Trophoblast cell (in vitro differentiated cells and primary cell): ENCODE data around the gene GAPDH.

ENCODE experiments used
- DNase-seq, 2 donors: peaks; one replicate each; pipeline ENCODE4 v3.0.0-alpha.2; 2016
- H2AFZ ChIP-seq: 2 replicates; pipeline ENCODE4 v1.6.1; 2013; ENCODE audit warnings: low read length, moderate library complexity, mild to moderate bottlenecking; ENCODE audit not compliant: insufficient read depth, poor library complexity
- H2AK5ac ChIP-seq: 2 replicates; pipeline ENCODE4 v1.6.1; 2013; ENCODE audit warnings: mild to moderate bottlenecking, low read length
- H2BK120ac ChIP-seq: 2 replicates; pipeline ENCODE4 v1.6.1; 2013; ENCODE audit warnings: low read length, mild to moderate bottlenecking, moderate library complexity; ENCODE audit not compliant: insufficient read depth, poor library complexity
- H2BK12ac ChIP-seq: 2 replicates; pipeline ENCODE4 v1.6.1; 2013; ENCODE audit warnings: mild to moderate bottlenecking, low read length, moderate library complexity
- H2BK5ac ChIP-seq: 2 replicates; pipeline ENCODE4 v1.6.1; 2013; ENCODE audit warnings: low read length, low read depth, moderate library complexity, mild to moderate bottlenecking; ENCODE audit not compliant: poor library complexity
- H3K14ac ChIP-seq: 2 replicates; pipeline ENCODE4 v1.6.1; 2013; ENCODE audit warnings: mild to moderate bottlenecking, low read length
- H3K18ac ChIP-seq: 2 replicates; pipeline ENCODE4 v1.6.1; 2013; ENCODE audit warnings: mild to moderate bottlenecking, low read length
- H3K23ac ChIP-seq: 2 replicates; pipeline ENCODE4 v1.6.1; 2013; ENCODE audit warnings: low read length
- H3K27ac ChIP-seq: 2 replicates; pipeline ENCODE4 v1.5.1; 2013; ENCODE audit warnings: low read depth, mild to moderate bottlenecking, inconsistent platforms, low read length, moderate library complexity
- H3K27me3 ChIP-seq: 2 replicates; pipeline ENCODE4 v1.6.1; 2013; ENCODE audit warnings: inconsistent platforms, mild to moderate bottlenecking, low read length, moderate library complexity; ENCODE audit not compliant: insufficient read depth
- H3K36me3 ChIP-seq, 2 experiments: 1 replicate in 1 of 2; 2 replicates in 1 of 2; pipeline ENCODE4 v1.6.1; 2013; ENCODE audit warnings: low read length in 2 of 2, mild to moderate bottlenecking in 2 of 2, moderate library complexity in 1 of 2; ENCODE audit not compliant: insufficient read depth in 2 of 2, control insufficient read depth in 1 of 2
- H3K4ac ChIP-seq: 2 replicates; pipeline ENCODE4 v1.6.1; 2013; ENCODE audit warnings: low read depth, mild to moderate bottlenecking, low read length, moderate library complexity
- H3K4me1 ChIP-seq, 2 experiments: 1 replicate in 1 of 2; 2 replicates in 1 of 2; pipeline ENCODE4 v1.6.1; 2013; ENCODE audit warnings: low read length in 2 of 2, mild to moderate bottlenecking in 2 of 2, moderate library complexity in 1 of 2; ENCODE audit not compliant: insufficient read depth in 2 of 2, control insufficient read depth in 1 of 2
- H3K4me2 ChIP-seq: 2 replicates; pipeline ENCODE4 v1.6.1; 2013; ENCODE audit warnings: inconsistent platforms, mild to moderate bottlenecking, low read length, moderate library complexity
- H3K4me3 ChIP-seq: 2 replicates; pipeline ENCODE4 v1.5.1; 2013; ENCODE audit warnings: mild to moderate bottlenecking, low read depth, low read length, inconsistent platforms
- H3K79me1 ChIP-seq: one replicate; pipeline ENCODE4 v1.6.1; 2013; ENCODE audit warnings: low read length
- H3K79me2 ChIP-seq: 2 replicates; pipeline ENCODE4 v1.6.1; 2013; ENCODE audit warnings: low read length, mild to moderate bottlenecking; ENCODE audit not compliant: control insufficient read depth, insufficient read depth, poor library complexity
- H3K9ac ChIP-seq: 2 replicates; pipeline ENCODE4 v1.6.1; 2013; ENCODE audit warnings: mild to moderate bottlenecking, low read length
- H3K9me3 ChIP-seq: 2 replicates; pipeline ENCODE4 v1.6.1; 2013; ENCODE audit warnings: low read depth, mild to moderate bottlenecking, control low read depth, inconsistent platforms, low read length; ENCODE audit not compliant: insufficient read depth
- H4K12ac ChIP-seq: 2 replicates; pipeline ENCODE4 v1.6.1; 2013; ENCODE audit warnings: low read depth, mild to moderate bottlenecking, low read length, moderate library complexity
- H4K8ac ChIP-seq: 2 replicates; pipeline ENCODE4 v1.6.1; 2013; ENCODE audit warnings: low read depth, mild to moderate bottlenecking, low read length, moderate library complexity
- H4K91ac ChIP-seq: one replicate; pipeline ENCODE4 v1.6.1; 2013; ENCODE audit warnings: low read depth, mild to moderate bottlenecking, low read length, moderate library complexity
- WGBS: extraction: QIAGEN DNeasy Blood & Tissue Kit; methylation state at CpG from one replicate; pipeline ENCODE4 v1.1.7; 2013; ENCODE audit warnings: missing lambda C conversion rate; ENCODE audit not compliant: insufficient read length, insufficient coverage; ENCODE audit errors: extremely low coverage; 5-methylcytosine and 5-hydroxymethylcytosine counted together

The GAPDH gene

GRCh38 chr12:6538420-6539313 lies 4.3 kb downstream of the GAPDH start:
- H3K4me2 ChIP-seq, result no peak overlapping the region
- no peak overlapping the region for H4K8ac ChIP-seq
- H2BK12ac ChIP-seq, result no peak overlapping the region
- no peak overlapping the region for H4K12ac ChIP-seq
- no peak overlapping the region for H3K9ac ChIP-seq
- no peak overlapping the region for H2BK5ac ChIP-seq
- no peak overlapping the region for H3K18ac ChIP-seq
- no peak overlapping the region for H3K4me3 ChIP-seq
- no peak overlapping the region for H2AFZ ChIP-seq
- H3K14ac ChIP-seq, result no peak overlapping the region
- peaks cover 1% of the 10 kb centered on the region for H3K9me3 ChIP-seq
- H3K36me3 ChIP-seq, result peaks cover 37 to 44% of the 10 kb centered on the region in 2 experiments
- H4K91ac ChIP-seq, result no peak overlapping the region
- WGBS, result no CpG with 5 or more reads among the region's 24 CpGs
- no peak overlapping the region for H3K27ac ChIP-seq
- H3K27me3 ChIP-seq, result no peaks in the 10 kb centered on the region
- H2BK120ac ChIP-seq, result no peak overlapping the region
- H3K23ac ChIP-seq, result no peak overlapping the region
- peaks cover 19% of the 10 kb centered on the region for H3K79me2 ChIP-seq
- DNase-seq, result peak; percentile 49 to 63
- H3K79me1 ChIP-seq, result peaks cover 17% of the 10 kb centered on the region
- peaks cover 14 to 20% of the 10 kb centered on the region in 2 experiments for H3K4me1 ChIP-seq
- H2AK5ac ChIP-seq, result no peak overlapping the region
- no peak overlapping the region for H3K4ac ChIP-seq

GRCh38 chr12:6539314-6539682 lies 5.0 kb downstream of the GAPDH start:
- no peak for DNase-seq
- Histone ChIP-seq H3K4me2 (no peak overlapping the region), H3K14ac (no peak overlapping the region), H3K79me1 (peaks cover 12% of the 10 kb centered on the region), H3K9ac (no peak overlapping the region), H3K18ac (no peak overlapping the region), H2BK120ac (no peak overlapping the region), H4K12ac (no peak overlapping the region), H4K91ac (no peak overlapping the region), H2AK5ac (no peak overlapping the region), H3K23ac (no peak overlapping the region), H2BK12ac (no peak overlapping the region), H4K8ac (no peak overlapping the region), H3K27ac (no peak overlapping the region), H2BK5ac (no peak overlapping the region), H3K4me1 (peaks cover 14 to 20% of the 10 kb centered on the region in 2 experiments), H3K36me3 (peaks cover 37 to 44% of the 10 kb centered on the region in 2 experiments), H3K79me2 (peaks cover 15% of the 10 kb centered on the region), H3K9me3 (peaks cover 1% of the 10 kb centered on the region), H3K27me3 (no peaks in the 10 kb centered on the region), H3K4ac (no peak overlapping the region), H2AFZ (no peak overlapping the region), H3K4me3 (no peak overlapping the region)
- no CpG with 5 or more reads among the region's 5 CpGs for WGBS

GRCh38 chr12:6539707-6540134 lies 5.4 kb downstream of the GAPDH start:
- no peak overlapping the region for H2AFZ ChIP-seq
- peaks cover 14 to 20% of the 10 kb centered on the region in 2 experiments for H3K4me1 ChIP-seq
- H2AK5ac ChIP-seq, result no peak overlapping the region
- H3K27me3 ChIP-seq, result no peaks in the 10 kb centered on the region
- no peak overlapping the region for H3K4ac ChIP-seq
- H2BK5ac ChIP-seq, result no peak overlapping the region
- peaks cover 39 to 46% of the 10 kb centered on the region in 2 experiments for H3K36me3 ChIP-seq
- H3K9ac ChIP-seq, result no peak overlapping the region
- no peak overlapping the region for H3K27ac ChIP-seq
- no peak overlapping the region for H3K4me2 ChIP-seq
- no peak overlapping the region for H4K8ac ChIP-seq
- no peak overlapping the region for H3K14ac ChIP-seq
- DNase-seq, result peak; percentile 45 to 60
- no CpG with 5 or more reads among the region's 14 CpGs for WGBS
- H3K79me1 ChIP-seq, result peaks cover 8% of the 10 kb centered on the region
- H3K18ac ChIP-seq, result no peak overlapping the region
- H3K23ac ChIP-seq, result no peak overlapping the region
- no peak overlapping the region for H2BK12ac ChIP-seq
- no peak overlapping the region for H3K4me3 ChIP-seq
- no peak overlapping the region for H4K91ac ChIP-seq
- peaks cover 12% of the 10 kb centered on the region for H3K79me2 ChIP-seq
- no peak overlapping the region for H2BK120ac ChIP-seq
- peaks cover 1% of the 10 kb centered on the region for H3K9me3 ChIP-seq
- H4K12ac ChIP-seq, result no peak overlapping the region

GRCh38 chr12:6540181-6540877 lies 6.0 kb downstream of the GAPDH start:
- H3K36me3 ChIP-seq, result peaks cover 36 to 40% of the 10 kb centered on the region in 2 experiments
- no peak overlapping the region for H4K12ac ChIP-seq
- no peak overlapping the region for H3K18ac ChIP-seq
- peaks cover 14 to 20% of the 10 kb centered on the region in 2 experiments for H3K4me1 ChIP-seq
- H3K79me1 ChIP-seq, result peaks cover 2% of the 10 kb centered on the region
- peak; percentile 62 to 69 for DNase-seq
- H3K4me3 ChIP-seq, result no peak overlapping the region
- H3K4me2 ChIP-seq, result no peak overlapping the region
- H2BK120ac ChIP-seq, result peak overlapping the region; percentile 28
- peak overlapping the region; percentile 11 for H3K27ac ChIP-seq
- WGBS, result no CpG with 5 or more reads among the region's 35 CpGs
- H3K23ac ChIP-seq, result no peak overlapping the region
- H2BK5ac ChIP-seq, result no peak overlapping the region
- H2AFZ ChIP-seq, result peak overlapping the region; percentile 30
- H4K91ac ChIP-seq, result no peak overlapping the region
- H3K9ac ChIP-seq, result no peak overlapping the region
- H3K79me2 ChIP-seq, result peaks cover 6% of the 10 kb centered on the region
- H3K4ac ChIP-seq, result no peak overlapping the region
- H2AK5ac ChIP-seq, result no peak overlapping the region
- H2BK12ac ChIP-seq, result no peak overlapping the region
- peak overlapping the region; percentile 26 for H3K14ac ChIP-seq
- no peaks in the 10 kb centered on the region for H3K27me3 ChIP-seq
- peaks cover 1% of the 10 kb centered on the region for H3K9me3 ChIP-seq
- no peak overlapping the region for H4K8ac ChIP-seq
